SU-DHL-6 (cell line): ENCODE results near the gene MYLK4.

Experiments used
- CTCF ChIP-seq: fragments of 200-600 bp; sonication (generic); IDR thresholded peaks from one replicate; pipeline ENCODE4 v1.5.1; 2017; ENCODE audit warnings: antibody characterized with exemption, mild to moderate bottlenecking, low read length, moderate library complexity; ENCODE audit not compliant: insufficient read depth, poor library complexity, severe bottlenecking
- EZH2phosphoT487 ChIP-seq: fragments of 200-600 bp; sonication (generic), shearing (Covaris generic); conservative IDR thresholded peaks from 2 replicates; pipeline ENCODE4 v1.6.1; 2018; ENCODE audit warnings: mild to moderate bottlenecking, antibody characterized with exemption, low read length, moderate library complexity, mixed read lengths

- TF ChIP-seq CTCF: no peak
- no peak for TF ChIP-seq EZH2phosphoT487
These were observed 6.0 kb upstream of the MYLK4 start for GRCh38 chr6:2756687-2757224.
